Smooth muscle cell (in vitro differentiated cells): Measurements from ENCODE around the gene KNDC1. TPM values are rescaled to one million over a fixed set of nuclear protein-coding genes. Genes with fewer than 3 reads are reported as not detected.

ENCODE experiments used
- DNase-seq: peaks from one replicate; lab custom pipeline; 2025; ENCODE audit not compliant: unreplicated experiment; lab: John Stamatoyannopoulos, UW
- H2AFZ ChIP-seq: fragments of 200-600 bp; sonication (generic); 2 replicates; pipeline ENCODE4 v1.6.0; 2016; ENCODE audit warnings: antibody characterized with exemption, low read depth, mild to moderate bottlenecking
- H3F3A ChIP-seq: fragments of 200-600 bp; sonication (generic); 2 replicates; pipeline ENCODE4 v1.6.0; 2017; ENCODE audit warnings: antibody characterized with exemption, low read depth
- H3K27ac ChIP-seq: fragments of 200-600 bp; sonication (generic); 2 replicates; pipeline ENCODE4 v1.5.1; 2016; ENCODE audit warnings: low read depth, mild to moderate bottlenecking
- H3K27me3 ChIP-seq: fragments of 200-600 bp; sonication (generic); 2 replicates; pipeline ENCODE4 v1.6.1; 2016; ENCODE audit warnings: low read depth, mild to moderate bottlenecking
- H3K36me3 ChIP-seq: fragments of 200-600 bp; sonication (generic); 2 replicates; pipeline ENCODE4 v1.5.1; 2016; ENCODE audit warnings: low read depth
- H3K4me1 ChIP-seq: fragments of 200-600 bp; sonication (generic); 2 replicates; pipeline ENCODE4 v1.5.1; 2016; ENCODE audit warnings: low read depth
- H3K4me2 ChIP-seq: fragments of 200-600 bp; sonication (generic); 2 replicates; pipeline ENCODE4 v1.6.0; 2016; ENCODE audit warnings: mild to moderate bottlenecking
- H3K4me3 ChIP-seq: fragments of 200-600 bp; sonication (generic); 2 replicates; pipeline ENCODE4 v1.5.1; 2016; ENCODE audit warnings: mild to moderate bottlenecking
- H3K79me2 ChIP-seq: fragments of 200-600 bp; sonication (generic); 2 replicates; pipeline ENCODE4 v1.6.0; 2016; ENCODE audit warnings: low read depth, mild to moderate bottlenecking
- H3K9ac ChIP-seq: fragments of 200-600 bp; sonication (generic); 2 replicates; pipeline ENCODE4 v1.6.0; 2016; ENCODE audit warnings: low read depth
- H3K9me3 ChIP-seq: fragments of 200-600 bp; sonication (generic); replicated peaks from 2 replicates; pipeline ENCODE4 v1.5.1; 2016; ENCODE audit warnings: low read depth
- H4K20me1 ChIP-seq: fragments of 200-600 bp; sonication (generic); 2 replicates; pipeline ENCODE4 v1.6.0; 2016; ENCODE audit warnings: low read depth
- WGBS: methylation state at CpG from one replicate; pipeline ENCODE4 v1.1.7; 2016; ENCODE audit warnings: low lambda C conversion rate; 5-methylcytosine and 5-hydroxymethylcytosine counted together
- polyA plus RNA-seq: library from polyadenylated mRNA; unstranded; fragments of >200 nt; fragmentation: Nextera tagmentation; extraction: Ambion mirVana; gene quantifications from 2 replicates; pipeline ENCODE4 v1.2.1, GENCODE V29; 2016
- total RNA-seq: library from RNA; depleted of rRNA; stranded (reverse); fragments of >200 nt; gene quantifications from 2 replicates; pipeline ENCODE4 v1.2.3, GENCODE V29; 2014
- TF ChIP-seq, protein P1 (sequence below): fragments of 200-600 bp; sonication (generic); IDR thresholded peaks from 2 replicates; pipeline ENCODE4 v1.5.1; 2017; ENCODE audit warnings: borderline replicate concordance, mild to moderate bottlenecking, antibody characterized with exemption; ENCODE audit not compliant: insufficient read depth, poor library complexity, severe bottlenecking

KNDC1 gene
- total and polyA plus RNA-seq, 2 experiments from 2014 or later, result 2.3 to 3.1 TPM

- H3K4me1 ChIP-seq, result no peaks in the 10 kb centered on the region
- WGBS, result 95% methylated on average over 34 of the region's 34 CpGs
- DNase-seq, result no peak
- TF ChIP-seq, protein P1, sequence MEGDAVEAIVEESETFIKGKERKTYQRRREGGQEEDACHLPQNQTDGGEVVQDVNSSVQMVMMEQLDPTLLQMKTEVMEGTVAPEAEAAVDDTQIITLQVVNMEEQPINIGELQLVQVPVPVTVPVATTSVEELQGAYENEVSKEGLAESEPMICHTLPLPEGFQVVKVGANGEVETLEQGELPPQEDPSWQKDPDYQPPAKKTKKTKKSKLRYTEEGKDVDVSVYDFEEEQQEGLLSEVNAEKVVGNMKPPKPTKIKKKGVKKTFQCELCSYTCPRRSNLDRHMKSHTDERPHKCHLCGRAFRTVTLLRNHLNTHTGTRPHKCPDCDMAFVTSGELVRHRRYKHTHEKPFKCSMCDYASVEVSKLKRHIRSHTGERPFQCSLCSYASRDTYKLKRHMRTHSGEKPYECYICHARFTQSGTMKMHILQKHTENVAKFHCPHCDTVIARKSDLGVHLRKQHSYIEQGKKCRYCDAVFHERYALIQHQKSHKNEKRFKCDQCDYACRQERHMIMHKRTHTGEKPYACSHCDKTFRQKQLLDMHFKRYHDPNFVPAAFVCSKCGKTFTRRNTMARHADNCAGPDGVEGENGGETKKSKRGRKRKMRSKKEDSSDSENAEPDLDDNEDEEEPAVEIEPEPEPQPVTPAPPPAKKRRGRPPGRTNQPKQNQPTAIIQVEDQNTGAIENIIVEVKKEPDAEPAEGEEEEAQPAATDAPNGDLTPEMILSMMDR, result no peak
- no peak overlapping the region for H3K9ac ChIP-seq
- H3F3A ChIP-seq, result no peaks in the 10 kb centered on the region
- H3K4me3 ChIP-seq, result no peak overlapping the region
- H4K20me1 ChIP-seq, result no peaks in the 10 kb centered on the region
- H3K27me3 ChIP-seq, result no peaks in the 10 kb centered on the region
- H3K9me3 ChIP-seq, result no peaks in the 10 kb centered on the region
- no peak overlapping the region for H2AFZ ChIP-seq
- no peak overlapping the region for H3K27ac ChIP-seq
- H3K36me3 ChIP-seq, result no peaks in the 10 kb centered on the region
- H3K4me2 ChIP-seq, result no peak overlapping the region
- no peaks in the 10 kb centered on the region for H3K79me2 ChIP-seq
Observed at GRCh38 chr10:133211959-133212852, 52.2 kb downstream of the KNDC1 start.

DNA sequence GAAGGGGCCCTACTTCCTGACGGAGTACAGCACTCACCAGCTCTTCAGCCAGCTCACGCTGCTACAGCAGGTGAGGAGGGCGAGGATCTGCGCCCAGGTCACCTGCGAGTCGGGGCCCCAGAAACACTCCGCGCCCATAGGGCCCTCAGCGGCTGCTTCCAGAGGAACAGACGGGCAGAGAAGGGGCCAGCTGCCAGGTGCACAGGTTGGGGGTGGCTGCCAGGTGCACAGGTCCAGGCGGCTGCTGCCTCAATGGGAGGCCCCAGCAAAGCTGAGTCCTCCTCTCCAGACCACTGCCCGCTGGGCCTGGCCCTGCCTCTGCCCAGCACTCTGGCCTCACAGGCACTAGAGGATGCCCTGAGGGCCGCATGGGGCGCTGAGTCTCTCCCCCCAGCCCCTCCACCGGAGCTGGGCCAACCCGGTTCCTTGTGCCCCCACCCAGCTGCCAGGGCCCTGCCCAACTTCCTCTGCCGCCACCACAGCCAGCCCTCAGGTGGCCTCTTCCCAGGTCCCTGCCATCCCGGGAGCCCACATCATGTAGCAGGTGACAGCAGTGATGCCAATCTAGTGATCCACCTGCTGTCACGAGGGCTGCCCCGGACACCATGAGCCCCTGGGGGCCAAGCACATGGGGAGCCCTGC is 53.0 kb downstream of the KNDC1 start:
- H3K4me2 ChIP-seq, result no peak overlapping the region
- H3K9me3 ChIP-seq, result no peaks in the 10 kb centered on the region
- H3K4me3 ChIP-seq, result no peak overlapping the region

GRCh38 chr10:133213641-133214467 is 53.8 kb downstream of the KNDC1 start:
- H3K9ac ChIP-seq, result no peak overlapping the region
- H3K27me3 ChIP-seq, result peaks cover 4% of the 10 kb centered on the region
- no peaks in the 10 kb centered on the region for H3K9me3 ChIP-seq
- H3K4me2 ChIP-seq, result no peak overlapping the region
- no peak overlapping the region for H3K27ac ChIP-seq
- H3K4me1 ChIP-seq, result no peaks in the 10 kb centered on the region
- no peak overlapping the region for H2AFZ ChIP-seq
- no peaks in the 10 kb centered on the region for H4K20me1 ChIP-seq
- DNase-seq, result no peak
- no peak overlapping the region for H3K4me3 ChIP-seq
- H3K79me2 ChIP-seq, result no peaks in the 10 kb centered on the region
- H3K36me3 ChIP-seq, result no peaks in the 10 kb centered on the region
- no peaks in the 10 kb centered on the region for H3F3A ChIP-seq
- TF ChIP-seq, protein P1, result no peak
- 89% methylated on average over 28 of the region's 32 CpGs for WGBS

More for the DNA sequence above, 53.0 kb downstream of the KNDC1 start:
- H3K27ac ChIP-seq, result no peak overlapping the region
- no peaks in the 10 kb centered on the region for H3F3A ChIP-seq
- no peaks in the 10 kb centered on the region for H3K27me3 ChIP-seq
- no peak overlapping the region for H3K9ac ChIP-seq
- TF ChIP-seq, protein P1, result no peak
- no peaks in the 10 kb centered on the region for H4K20me1 ChIP-seq
- H2AFZ ChIP-seq, result no peak overlapping the region
- no peaks in the 10 kb centered on the region for H3K79me2 ChIP-seq
- no peak for DNase-seq
- no peaks in the 10 kb centered on the region for H3K36me3 ChIP-seq
- H3K4me1 ChIP-seq, result no peaks in the 10 kb centered on the region
- WGBS, result 97% methylated on average over 20 of the region's 20 CpGs
